ENCODE results near the gene PLEKHG2.

The PLEKHG2 gene

DNA sequence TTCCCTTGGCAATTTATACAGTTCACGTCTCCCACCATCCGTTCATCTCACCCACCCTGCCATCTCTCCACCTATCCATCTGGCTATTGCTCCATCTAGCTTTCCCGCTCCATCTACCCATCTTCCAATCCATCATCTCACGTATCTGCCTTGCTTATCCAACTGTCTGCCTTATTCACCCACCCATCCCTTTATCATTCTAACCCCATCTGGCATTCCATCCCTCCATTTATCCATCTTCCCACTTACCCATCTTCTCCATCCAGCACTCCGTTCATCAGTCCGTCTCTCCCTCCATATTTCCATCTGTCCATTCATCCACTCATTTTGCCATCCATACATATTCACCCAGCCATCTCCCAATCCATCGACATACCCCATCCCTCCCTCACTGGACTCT lies 13.3 kb downstream of the PLEKHG2 start:
- WGBS, 2 experiments, result 93 to 95% methylated on average over 7 of the region's 7 CpGs
- Histone ChIP-seq H3K4me1 (ENCODE audit: control insufficient read depth, insufficient read depth, low read length) (peaks cover 15% of the 10 kb centered on the region), H3K36me3 (ENCODE audit: control insufficient read depth, insufficient read depth, low read length) (peaks cover 35% of the 10 kb centered on the region), H3K4me3 (ENCODE audit: insufficient read depth, low read depth, low read length) (no peak overlapping the region), H3K27ac (ENCODE audit: insufficient read depth, low read depth, low read length, poor library complexity, severe bottlenecking) (no peak overlapping the region), H3K27me3 (ENCODE audit: control insufficient read depth, insufficient read depth, low read length, poor library complexity, severe bottlenecking) (no peaks in the 10 kb centered on the region), H3K9me3 (ENCODE audit: control insufficient read depth, low read length) (no peaks in the 10 kb centered on the region)

DNA sequence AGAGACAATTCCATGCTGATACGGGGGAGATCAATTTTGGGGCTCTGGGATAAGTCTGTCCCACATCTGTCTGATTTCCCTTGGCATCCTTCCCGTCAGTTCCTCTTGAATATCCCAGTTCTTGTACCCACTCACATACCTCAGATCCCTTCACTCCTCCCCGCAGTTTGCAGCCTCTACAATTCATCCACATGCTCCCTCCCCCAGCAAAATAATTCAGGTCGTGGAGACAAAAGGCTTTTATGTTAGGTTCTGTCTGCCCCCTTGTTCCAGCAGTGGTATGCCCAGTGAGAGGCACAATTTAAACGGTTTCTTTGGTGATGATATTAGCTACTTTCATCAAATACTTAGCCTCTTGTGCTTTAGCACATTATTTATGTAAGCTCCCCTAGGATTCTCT lies 13.7 kb downstream of the PLEKHG2 start:
- Histone ChIP-seq H3K27me3 (ENCODE audit: control insufficient read depth, insufficient read depth, low read length, poor library complexity, severe bottlenecking) (no peaks in the 10 kb centered on the region), H3K27ac (ENCODE audit: insufficient read depth, low read depth, low read length, poor library complexity, severe bottlenecking) (peak overlapping the region; percentile 44), H3K4me1 (ENCODE audit: control insufficient read depth, insufficient read depth, low read length) (peaks cover 15% of the 10 kb centered on the region), H3K9me3 (ENCODE audit: control insufficient read depth, low read length) (no peaks in the 10 kb centered on the region), H3K4me3 (ENCODE audit: insufficient read depth, low read depth, low read length) (no peak overlapping the region), H3K36me3 (ENCODE audit: control insufficient read depth, insufficient read depth, low read length) (peaks cover 30% of the 10 kb centered on the region)
- 63 to 71% methylated on average over 5 of the region's 5 CpGs for WGBS, 2 experiments

DNA sequence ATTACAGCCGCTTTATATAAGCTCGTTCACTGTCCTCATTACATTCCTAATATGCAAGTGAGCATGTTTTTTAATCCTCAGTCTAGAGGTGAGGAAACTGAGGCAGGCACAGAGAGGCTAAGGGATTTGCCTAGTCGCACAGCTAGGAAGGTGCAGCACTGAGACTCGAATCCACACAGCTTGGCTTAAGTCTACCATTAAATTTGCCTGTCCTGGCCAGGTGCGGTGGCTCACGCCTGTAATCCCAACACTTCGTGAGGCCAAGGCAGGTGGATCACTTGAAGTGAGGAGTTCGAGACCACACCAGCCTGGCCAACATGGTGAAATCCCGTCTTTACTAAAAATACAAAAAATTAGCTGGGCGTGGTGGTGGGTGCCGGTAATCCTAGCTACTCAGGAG lies 15.2 kb downstream of the PLEKHG2 start:
- H3K27ac ChIP-seq (ENCODE audit: insufficient read depth, low read depth, low read length, poor library complexity, severe bottlenecking), result no peak overlapping the region

DNA sequence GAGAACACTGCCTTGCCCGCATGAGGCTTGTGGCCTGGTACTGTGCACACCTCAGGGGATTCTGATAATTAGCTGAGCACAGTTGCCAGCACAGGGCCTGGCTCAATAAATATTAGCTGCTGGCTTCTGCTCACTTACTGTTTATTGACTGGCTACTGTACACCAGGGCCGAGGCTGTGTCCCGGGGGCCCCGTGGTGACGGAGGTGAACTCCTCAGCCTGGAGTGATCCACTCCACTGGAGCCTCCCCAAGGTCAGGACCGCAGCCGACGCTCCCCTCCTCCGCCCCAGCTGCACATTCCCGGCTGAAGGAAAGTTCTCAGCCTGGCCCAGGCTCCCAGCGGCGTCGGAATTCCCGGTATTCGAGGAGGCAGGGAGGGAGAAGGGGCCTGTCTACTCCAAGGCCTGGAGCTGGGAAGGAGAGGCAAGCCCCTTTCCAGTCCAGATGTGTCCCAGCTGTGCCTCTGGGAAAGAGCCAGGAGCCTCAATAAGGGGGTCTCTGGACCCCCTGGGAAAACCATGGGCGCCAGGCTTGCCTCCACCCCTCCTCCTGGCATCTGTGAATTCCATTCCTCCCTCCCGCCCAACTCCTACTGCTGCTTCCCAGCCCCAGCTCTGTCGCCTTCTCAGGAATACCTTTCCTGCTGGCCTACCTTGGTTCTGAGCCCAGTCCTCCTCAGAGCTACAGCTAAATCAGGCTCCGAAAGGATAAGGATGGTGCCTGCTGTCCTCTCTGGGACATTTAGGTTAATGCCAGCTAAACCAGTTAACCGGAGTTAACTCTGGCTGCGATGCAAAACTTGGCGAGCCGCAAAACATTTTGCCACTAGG lies 16.0 kb downstream of the PLEKHG2 start:
- Histone ChIP-seq H3K9me3 (ENCODE audit: control insufficient read depth, low read length) (no peaks in the 10 kb centered on the region), H3K27ac (ENCODE audit: insufficient read depth, low read depth, low read length, poor library complexity, severe bottlenecking) (peak overlapping the region; percentile 91), H3K4me1 (ENCODE audit: control insufficient read depth, insufficient read depth, low read length) (peaks cover 15% of the 10 kb centered on the region), H3K36me3 (ENCODE audit: control insufficient read depth, insufficient read depth, low read length) (peaks cover 20% of the 10 kb centered on the region), H3K27me3 (ENCODE audit: control insufficient read depth, insufficient read depth, low read length, poor library complexity, severe bottlenecking) (no peaks in the 10 kb centered on the region), H3K4me3 (ENCODE audit: insufficient read depth, low read depth, low read length) (peak overlapping the region; percentile 14)
- WGBS, 2 experiments, result 22 to 24% methylated on average over 23 of the region's 23 CpGs

More for the DNA sequence above, 15.2 kb downstream of the PLEKHG2 start:
- H3K36me3 ChIP-seq (ENCODE audit: control insufficient read depth, insufficient read depth, low read length), result peaks cover 19% of the 10 kb centered on the region
- WGBS, 2 experiments, result 95% methylated on average over 11 of the region's 11 CpGs
- no peaks in the 10 kb centered on the region for H3K27me3 ChIP-seq (ENCODE audit: control insufficient read depth, insufficient read depth, low read length, poor library complexity, severe bottlenecking)
- no peak overlapping the region for H3K4me3 ChIP-seq (ENCODE audit: insufficient read depth, low read depth, low read length)
- H3K4me1 ChIP-seq (ENCODE audit: control insufficient read depth, insufficient read depth, low read length), result peaks cover 15% of the 10 kb centered on the region
- no peaks in the 10 kb centered on the region for H3K9me3 ChIP-seq (ENCODE audit: control insufficient read depth, low read length)

DNA sequence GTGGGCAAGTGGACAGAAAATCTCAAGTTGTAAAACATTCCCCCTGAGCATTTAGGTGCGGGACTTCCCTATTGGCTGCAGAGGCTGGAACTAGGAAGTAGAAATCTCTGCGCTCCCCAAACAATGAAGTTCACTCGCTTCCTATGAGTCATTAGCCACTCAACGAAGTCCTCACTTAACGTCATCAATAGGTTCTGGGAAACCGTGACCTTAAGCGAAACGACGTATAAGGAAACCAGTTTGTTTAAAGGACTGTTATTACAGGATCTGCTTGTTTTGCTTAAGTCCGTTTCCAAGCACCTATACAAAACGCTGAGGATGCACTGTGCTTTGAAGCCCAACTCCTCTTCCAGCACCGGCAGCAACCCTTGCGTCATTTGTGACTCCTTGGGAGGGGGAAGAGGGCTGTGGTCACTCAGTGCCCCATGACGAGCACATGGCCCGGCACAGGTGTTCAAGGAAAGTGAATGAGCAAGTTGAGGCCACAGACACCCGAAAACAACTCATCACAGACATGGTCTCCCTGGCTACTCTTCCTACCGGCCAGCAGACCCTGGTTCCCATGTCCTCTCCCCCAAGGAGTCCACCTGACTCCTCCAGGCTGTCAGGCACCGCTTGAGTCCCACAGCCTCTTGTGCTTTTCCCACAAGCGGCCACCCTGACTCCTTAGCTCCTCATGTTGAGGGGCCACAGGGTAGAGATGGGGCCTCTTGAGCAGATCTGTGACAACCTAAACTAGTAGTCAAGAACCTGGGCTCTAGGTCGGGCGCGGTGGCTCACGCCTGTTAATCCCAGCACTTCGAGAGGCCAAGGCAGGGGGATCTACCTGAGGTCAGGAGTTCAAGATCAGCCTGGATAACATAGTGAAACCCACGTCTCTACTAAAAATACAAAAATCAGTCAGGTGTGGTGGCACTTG lies 18.5 kb downstream of the PLEKHG2 start:
- H3K9me3 ChIP-seq (ENCODE audit: control insufficient read depth, low read length), result no peaks in the 10 kb centered on the region
- H3K4me1 ChIP-seq (ENCODE audit: control insufficient read depth, insufficient read depth, low read length), result peaks cover 23% of the 10 kb centered on the region
- H3K27ac ChIP-seq (ENCODE audit: insufficient read depth, low read depth, low read length, poor library complexity, severe bottlenecking), result peak overlapping the region; percentile 17
- H3K4me3 ChIP-seq (ENCODE audit: insufficient read depth, low read depth, low read length), result no peak overlapping the region
- H3K27me3 ChIP-seq (ENCODE audit: control insufficient read depth, insufficient read depth, low read length, poor library complexity, severe bottlenecking), result no peaks in the 10 kb centered on the region
- peaks cover 24% of the 10 kb centered on the region for H3K36me3 ChIP-seq (ENCODE audit: control insufficient read depth, insufficient read depth, low read length)
- WGBS, 2 experiments, result 85 to 87% methylated on average over 25 of the region's 25 CpGs

DNA sequence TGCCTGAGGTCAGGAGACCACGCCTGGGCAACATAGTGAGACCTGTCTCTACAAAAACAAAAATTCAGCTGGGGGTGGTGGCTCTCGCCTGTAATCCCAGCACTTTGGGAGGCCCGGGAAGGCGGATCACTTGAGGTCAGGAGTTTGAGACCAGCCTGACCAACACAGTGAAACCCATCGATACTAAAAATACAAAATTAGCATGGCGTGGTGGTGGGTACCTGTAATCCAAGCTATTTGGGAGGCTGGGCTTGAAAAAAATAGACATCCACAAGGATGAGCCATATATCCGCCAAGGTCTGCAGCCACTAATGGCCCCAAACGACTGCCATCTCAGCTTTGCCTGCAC lies 20.2 kb downstream of the PLEKHG2 start:
- WGBS, 2 experiments, result 96% methylated on average over 8 of the region's 8 CpGs
- Histone ChIP-seq H3K36me3 (ENCODE audit: control insufficient read depth, insufficient read depth, low read length) (peaks cover 24% of the 10 kb centered on the region), H3K9me3 (ENCODE audit: control insufficient read depth, low read length) (no peaks in the 10 kb centered on the region), H3K27me3 (ENCODE audit: control insufficient read depth, insufficient read depth, low read length, poor library complexity, severe bottlenecking) (no peaks in the 10 kb centered on the region), H3K4me1 (ENCODE audit: control insufficient read depth, insufficient read depth, low read length) (peaks cover 23% of the 10 kb centered on the region), H3K27ac (ENCODE audit: insufficient read depth, low read depth, low read length, poor library complexity, severe bottlenecking) (no peak overlapping the region), H3K4me3 (ENCODE audit: insufficient read depth, low read depth, low read length) (no peak overlapping the region)

DNA sequence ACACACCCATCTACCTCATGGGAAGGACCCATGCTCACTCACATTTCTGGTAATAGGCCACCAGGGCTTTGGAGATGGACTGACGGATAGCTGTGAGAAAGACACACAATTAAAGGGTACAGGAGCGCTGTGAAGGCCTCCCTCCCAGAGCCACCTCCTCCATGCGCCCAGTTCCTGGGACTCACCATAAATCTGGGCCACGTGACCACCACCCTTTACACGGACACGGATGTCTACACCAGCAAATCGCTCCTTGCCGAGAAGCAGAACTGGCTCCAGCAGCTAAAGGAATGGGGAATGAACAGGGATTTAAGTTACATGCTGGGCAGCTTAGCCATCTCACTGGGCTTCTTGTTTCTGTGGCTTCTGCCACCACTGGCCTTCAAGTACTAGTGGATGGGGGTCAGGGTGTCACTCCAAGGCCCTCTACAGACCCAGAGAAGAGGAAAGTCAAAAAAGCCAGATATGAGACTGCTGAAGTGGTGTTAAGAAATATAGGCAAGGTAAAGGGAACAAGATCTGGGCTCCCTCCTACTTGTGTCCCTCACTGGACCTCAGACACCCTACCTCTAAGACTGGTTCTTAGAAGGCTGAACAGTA lies 21.1 kb downstream of the PLEKHG2 start:
- Histone ChIP-seq H3K36me3 (ENCODE audit: control insufficient read depth, insufficient read depth, low read length) (peaks cover 24% of the 10 kb centered on the region), H3K9me3 (ENCODE audit: control insufficient read depth, low read length) (no peaks in the 10 kb centered on the region), H3K4me3 (ENCODE audit: insufficient read depth, low read depth, low read length) (no peak overlapping the region), H3K27me3 (ENCODE audit: control insufficient read depth, insufficient read depth, low read length, poor library complexity, severe bottlenecking) (no peaks in the 10 kb centered on the region), H3K27ac (ENCODE audit: insufficient read depth, low read depth, low read length, poor library complexity, severe bottlenecking) (no peak overlapping the region), H3K4me1 (ENCODE audit: control insufficient read depth, insufficient read depth, low read length) (peaks cover 22% of the 10 kb centered on the region)
- WGBS, 2 experiments, result 97 to 98% methylated on average over 8 of the region's 8 CpGs

DNA sequence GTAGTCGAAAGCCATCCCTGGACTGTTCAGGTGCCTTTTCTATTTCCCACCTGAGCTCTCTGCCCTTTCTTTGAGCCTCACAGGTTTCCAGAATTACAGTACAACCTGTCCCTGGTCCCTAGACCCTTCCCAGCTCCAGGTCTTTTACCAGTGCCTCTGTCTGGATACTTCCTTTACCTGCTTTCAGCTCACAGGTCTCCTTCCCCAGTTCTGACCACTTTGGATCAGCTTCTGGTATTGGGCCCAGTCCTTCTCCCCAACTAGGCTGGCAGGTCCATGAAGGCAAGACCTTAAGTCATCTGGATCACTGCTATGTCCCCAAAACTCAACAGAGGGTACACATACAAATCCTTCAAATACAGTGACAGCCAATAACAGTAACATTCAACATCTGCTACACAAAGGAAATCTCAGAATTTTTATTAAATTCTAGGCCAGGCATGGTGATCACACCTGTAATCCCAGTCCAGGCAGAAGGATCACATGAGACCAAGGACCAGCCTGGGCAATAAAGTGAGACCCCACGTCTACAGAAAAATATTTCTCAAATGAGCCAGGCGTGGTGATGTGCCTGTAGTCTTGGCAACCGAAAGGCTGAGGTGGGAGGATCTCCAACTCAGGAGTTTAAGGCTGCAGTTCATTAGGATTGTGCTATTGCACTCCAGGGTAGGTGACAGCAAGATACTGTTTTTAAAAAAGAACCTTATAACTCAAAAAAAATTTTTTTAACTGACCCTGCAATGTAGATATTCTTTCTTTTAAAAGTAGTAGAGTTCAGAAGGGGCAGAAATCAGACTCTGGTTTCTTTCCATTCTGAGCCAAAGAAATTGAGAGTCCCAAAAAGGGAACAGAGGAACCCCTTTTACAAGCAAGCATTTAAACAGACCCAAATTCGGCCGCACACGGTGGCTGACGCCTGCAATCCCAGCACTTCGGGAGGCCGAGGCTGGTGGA lies 21.9 kb downstream of the PLEKHG2 start:
- H3K4me3 ChIP-seq (ENCODE audit: insufficient read depth, low read depth, low read length), result peak overlapping the region; percentile 70
- no peaks in the 10 kb centered on the region for H3K27me3 ChIP-seq (ENCODE audit: control insufficient read depth, insufficient read depth, low read length, poor library complexity, severe bottlenecking)
- peaks cover 24% of the 10 kb centered on the region for H3K36me3 ChIP-seq (ENCODE audit: control insufficient read depth, insufficient read depth, low read length)
- 66 to 67% methylated on average over 10 of the region's 10 CpGs for whole genome bisulfite sequencing, 2 experiments
- no peaks in the 10 kb centered on the region for H3K9me3 ChIP-seq (ENCODE audit: control insufficient read depth, low read length)
- no peak overlapping the region for H3K27ac ChIP-seq (ENCODE audit: insufficient read depth, low read depth, low read length, poor library complexity, severe bottlenecking)
- peaks cover 14% of the 10 kb centered on the region for H3K4me1 ChIP-seq (ENCODE audit: control insufficient read depth, insufficient read depth, low read length)

DNA sequence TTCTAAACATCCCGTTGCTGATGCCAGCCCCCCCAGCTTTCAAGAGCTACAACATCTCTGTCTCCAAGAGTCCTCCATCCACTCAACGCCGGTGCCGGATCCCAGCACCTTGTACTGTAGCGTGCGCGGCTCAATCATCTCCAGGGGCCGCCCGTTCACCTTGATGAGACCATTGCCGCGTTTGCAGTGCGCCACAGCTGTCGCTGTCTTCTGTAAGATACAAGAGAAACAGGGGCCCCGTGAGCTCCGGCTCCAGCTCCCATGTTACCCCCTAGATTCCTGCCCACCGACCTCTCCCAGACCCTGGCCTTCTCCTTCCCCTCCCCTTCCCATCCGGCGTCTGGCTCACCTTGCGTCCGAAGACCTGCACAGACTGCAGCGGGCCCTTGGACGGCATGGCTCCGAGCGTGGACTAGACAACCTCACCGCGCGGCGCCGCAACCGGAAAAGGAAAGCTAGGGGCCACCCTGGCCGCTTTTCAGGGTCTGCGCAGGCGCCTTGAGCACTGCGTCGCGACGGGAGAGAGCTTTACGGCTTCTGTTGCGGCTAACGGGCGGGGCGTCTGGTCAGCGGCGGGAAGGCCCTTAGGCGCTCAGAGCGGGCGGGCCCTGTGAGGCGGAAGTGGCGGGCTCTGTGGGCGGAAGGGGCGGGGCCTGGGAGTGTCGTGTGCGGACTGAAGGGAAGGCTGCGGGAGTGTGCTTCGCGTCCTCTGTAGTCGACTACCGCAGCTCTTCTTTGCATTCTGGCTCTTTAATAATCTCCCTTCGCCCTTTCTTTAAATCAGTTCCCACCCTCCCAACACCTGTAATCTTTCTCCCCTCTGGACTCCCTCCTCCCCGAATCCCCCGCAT lies 23.3 kb downstream of the PLEKHG2 start, which contains the start of gene RPS16:
TSS of gene RPS16 (minus strand) at position 451 of the 851 bp plus-strand sequence. CDS start at position 397, 54 bp downstream.
- Histone ChIP-seq H3K36me3 (ENCODE audit: control insufficient read depth, insufficient read depth, low read length) (peaks cover 24% of the 10 kb centered on the region), H3K27ac (ENCODE audit: insufficient read depth, low read depth, low read length, poor library complexity, severe bottlenecking) (peak within 1 kb of the TSS; percentile 81), H3K27me3 (ENCODE audit: control insufficient read depth, insufficient read depth, low read length, poor library complexity, severe bottlenecking) (no peaks in the 10 kb centered on the region), H3K9me3 (ENCODE audit: control insufficient read depth, low read length) (no peaks in the 10 kb centered on the region), H3K4me3 (ENCODE audit: insufficient read depth, low read depth, low read length) (peak within 1 kb of the TSS; percentile 70), H3K4me1 (ENCODE audit: control insufficient read depth, insufficient read depth, low read length) (peaks cover 14% of the 10 kb centered on the region)
- WGBS, 2 experiments, result 0 to 1% methylated on average over 61 of the region's 61 CpGs

Data from ectodermal cell (in vitro differentiated cells).